COLO829 (cell line): ENCODE data around the gene EPHA2.
"Not testable (repeated sequence)": the region's sequence is repeated elsewhere in the genome, so short reads cannot be mapped to it uniquely, and the experiment has no call there.

Experiments
- DNase-seq: peaks from one replicate; pipeline ENCODE4 v3.0.0; 2012; ENCODE audit warnings: low spot score

Gene EPHA2

DNA sequence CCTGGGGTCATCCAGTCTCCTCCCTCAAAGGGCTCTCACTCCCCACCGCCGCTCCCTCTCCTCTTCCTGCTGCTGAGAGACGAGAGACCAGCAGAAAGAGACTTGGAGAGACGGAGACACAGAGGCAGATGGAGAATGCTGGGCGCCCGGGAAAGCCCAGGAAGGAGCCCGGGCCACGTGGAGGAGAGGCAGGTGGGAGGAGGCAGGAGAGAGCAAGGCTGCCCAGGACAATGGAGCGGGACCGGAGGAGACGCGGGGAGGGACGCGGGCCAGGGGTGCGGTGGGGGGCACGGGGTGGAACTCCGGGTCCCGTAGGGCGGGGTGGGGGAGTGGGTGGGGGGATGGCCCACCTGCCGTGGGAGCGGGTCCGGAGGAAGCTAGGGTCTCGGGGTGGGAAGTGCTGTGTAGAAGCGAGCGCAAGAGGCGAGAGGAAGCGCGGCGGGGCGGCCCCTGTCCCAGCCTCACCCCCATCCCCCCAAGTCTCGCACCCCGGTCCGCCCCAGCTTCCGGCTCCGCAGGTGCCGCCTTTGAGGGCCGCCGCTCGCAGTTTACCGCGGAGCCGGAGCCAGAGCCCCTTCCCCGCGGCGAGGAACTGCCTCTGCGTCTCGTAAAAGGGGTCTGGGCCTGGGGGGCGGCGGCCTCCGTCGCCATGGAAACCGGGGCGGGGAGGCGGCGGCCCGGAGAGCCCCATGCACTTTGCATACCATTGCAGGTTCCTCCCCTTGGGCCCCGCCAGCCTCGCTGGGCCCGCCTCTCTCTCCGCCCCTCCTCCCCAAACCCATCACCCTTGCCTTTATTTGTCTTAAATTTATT is 11.7 kb upstream of the EPHA2 start:
- no peak for DNase-seq

DNA sequence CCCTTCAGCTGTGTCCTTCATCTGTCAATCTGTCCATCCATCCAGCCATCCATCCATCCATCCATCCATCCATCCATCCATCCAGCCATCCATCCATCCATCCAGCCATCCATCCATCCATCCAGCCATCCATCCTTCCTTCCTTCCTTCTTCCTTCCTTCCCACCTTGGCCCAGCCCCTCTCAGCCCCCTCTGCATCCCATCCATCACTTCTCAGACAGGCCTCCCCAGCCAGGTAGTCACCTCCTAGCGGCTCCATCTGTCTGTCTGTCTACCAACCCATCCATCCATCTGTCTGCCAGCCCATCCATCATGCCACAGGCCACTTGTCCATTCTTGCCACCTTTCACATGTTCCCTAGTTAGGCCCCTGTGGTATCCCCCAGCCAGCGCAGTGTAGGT is 10.2 kb upstream of the EPHA2 start:
- DNase-seq, result no peak

DNA sequence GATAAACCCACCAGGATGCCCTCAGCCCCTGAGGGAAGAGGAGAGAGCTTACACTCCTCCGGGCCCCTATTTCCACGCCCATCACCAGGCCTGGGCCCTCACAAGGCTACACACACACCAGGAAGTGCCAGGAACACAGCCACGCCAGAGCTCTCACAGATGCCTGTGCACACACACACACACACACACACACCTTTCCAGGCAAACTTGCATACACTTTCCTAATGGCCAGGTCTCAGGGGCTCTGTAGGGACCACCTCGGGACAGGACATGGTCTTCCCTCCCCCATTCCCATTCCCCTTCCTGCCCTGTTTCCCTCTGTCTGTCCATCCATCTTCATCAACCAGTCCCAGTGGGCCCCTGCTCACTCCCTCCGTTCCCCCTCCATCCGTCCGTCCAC is 9.7 kb upstream of the EPHA2 start:
- DNase-seq, result no peak

DNA sequence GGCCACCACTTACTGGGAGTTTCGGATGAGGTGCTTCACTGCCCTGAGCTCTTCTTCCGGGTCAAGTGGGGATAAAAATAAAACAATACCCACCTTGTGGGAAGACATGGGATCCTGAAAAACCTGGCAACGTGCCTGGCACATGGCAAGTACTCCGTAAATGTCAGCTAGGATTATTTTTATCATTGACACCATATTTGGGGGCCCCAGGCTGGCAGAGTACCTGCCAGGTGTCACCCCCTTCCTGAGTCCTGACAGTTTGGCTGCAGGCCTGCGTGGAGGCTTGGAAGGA is 9.2 kb upstream of the EPHA2 start:
- no peak for DNase-seq

DNA sequence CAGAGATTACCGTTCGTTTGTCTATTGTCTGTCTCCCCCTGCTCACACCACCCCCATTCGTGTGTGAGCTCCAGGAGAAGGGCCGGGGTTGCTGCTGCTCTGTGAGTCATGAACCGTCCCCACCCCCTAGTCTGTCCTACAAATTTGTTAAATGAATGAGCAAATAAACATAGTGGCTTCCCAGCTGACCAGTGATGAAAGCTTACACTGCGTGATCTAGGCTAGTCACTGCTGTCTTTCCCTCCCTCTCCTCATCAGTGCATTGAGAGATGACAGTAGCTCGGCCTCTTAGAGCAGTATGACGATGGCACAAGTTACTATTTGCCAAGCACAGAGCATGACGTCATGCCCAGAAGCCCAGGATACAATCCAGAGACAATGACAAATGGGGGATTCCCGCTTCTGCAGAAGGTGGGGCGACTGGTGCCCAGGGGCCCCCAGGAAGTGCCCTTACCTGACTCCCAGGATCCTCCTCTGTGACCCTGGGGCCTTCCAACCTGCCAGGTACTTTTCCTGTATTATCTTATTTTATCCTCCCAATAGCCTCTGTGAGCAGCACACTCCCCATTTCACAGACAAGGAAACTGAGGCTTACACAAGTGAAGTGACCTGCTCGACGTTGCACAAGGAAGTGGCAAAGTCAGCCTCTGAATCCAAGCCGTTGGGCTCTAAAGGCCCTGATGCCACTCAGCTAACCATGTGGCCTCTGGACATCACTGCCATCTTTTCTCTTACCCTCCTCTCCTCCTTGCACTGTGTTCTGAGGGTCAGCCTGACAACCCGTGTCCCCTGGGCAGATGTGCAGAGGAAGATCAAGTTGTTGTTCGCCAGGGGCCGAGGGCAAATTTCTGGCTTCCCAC is 8.6 kb upstream of the EPHA2 start:
- DNase-seq, result peak; percentile 77

DNA sequence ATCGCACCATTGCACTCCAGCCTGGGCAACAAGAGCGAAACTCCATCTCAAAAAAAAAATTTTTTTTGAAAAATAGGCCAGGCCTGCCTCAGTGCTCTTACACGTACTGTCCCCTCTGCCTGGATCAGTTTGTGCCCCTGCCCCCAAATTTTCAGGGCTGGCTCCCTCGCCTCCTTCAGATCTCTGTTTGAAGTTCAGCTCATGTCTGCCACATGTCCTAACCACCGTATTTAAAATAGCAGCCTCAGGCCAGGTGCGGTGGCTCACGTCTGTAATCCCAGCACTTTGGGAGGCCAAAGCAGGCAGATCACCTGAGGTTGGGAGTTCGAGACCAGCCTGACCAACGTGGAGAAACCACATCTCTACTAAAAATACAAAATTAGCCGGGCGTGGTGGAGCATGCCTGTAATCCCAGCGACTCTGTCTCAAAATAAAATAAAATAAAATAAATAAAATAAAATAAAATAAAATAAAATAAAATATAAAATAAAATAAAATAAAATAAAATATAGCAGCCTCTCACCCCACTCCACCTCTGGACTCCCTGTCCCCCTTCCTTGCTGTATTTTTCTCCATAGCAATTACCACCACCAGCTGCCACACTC is 7.8 kb upstream of the EPHA2 start:
- not testable (repeated sequence) for DNase-seq

DNA sequence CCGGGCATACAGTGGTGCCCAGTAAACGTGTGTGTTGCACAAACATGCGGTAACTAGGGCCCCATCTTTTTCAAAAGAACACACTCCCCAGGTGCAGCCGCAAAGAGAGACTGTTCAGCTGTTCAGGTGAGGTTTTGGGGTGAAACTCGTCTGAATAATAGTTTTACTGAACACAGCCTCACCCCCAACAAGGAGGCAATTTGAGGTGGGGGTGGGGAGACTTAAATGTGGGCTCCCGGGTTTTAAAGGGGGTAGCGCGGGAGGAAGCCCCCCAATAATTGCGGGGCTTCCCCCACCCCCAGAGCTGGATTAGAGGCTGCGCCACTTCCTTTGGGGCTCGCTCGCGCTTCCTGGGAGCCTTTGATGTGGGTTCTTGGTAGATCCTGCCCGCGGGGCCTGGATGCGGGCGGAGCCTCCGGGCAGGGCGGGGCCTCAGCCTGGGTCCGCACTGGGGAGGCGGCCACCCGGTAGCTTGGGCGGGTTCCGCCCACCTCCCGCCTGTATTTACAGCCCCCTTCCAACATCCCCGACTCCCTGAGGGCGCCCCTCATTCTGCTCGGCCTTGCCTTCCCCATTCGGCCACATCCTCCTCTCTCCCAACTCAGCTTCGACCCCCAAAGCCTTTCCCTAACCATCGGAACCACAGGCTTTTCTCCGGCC is 6.4 kb upstream of the EPHA2 start:
- DNase-seq, result no peak

DNA sequence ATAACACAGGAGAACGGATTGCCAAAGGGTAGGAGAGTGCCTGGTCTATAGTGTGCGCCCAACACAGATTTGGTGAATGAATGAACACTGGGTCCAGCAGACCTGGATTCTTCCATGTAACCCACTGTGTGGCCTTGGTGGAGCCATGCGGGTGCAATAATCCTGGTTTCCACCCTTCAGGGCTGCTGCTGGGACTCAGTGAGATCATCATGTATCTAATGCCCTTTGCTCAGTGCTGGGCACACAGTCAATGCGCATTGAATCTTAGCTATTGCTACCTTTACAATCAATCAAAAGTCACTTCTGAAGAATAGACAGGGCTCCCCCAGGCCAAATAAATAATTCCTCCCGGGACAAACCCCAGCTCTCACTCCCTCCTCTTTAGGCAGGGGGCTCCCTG is 5.8 kb upstream of the EPHA2 start:
- DNase-seq, result no peak

DNA sequence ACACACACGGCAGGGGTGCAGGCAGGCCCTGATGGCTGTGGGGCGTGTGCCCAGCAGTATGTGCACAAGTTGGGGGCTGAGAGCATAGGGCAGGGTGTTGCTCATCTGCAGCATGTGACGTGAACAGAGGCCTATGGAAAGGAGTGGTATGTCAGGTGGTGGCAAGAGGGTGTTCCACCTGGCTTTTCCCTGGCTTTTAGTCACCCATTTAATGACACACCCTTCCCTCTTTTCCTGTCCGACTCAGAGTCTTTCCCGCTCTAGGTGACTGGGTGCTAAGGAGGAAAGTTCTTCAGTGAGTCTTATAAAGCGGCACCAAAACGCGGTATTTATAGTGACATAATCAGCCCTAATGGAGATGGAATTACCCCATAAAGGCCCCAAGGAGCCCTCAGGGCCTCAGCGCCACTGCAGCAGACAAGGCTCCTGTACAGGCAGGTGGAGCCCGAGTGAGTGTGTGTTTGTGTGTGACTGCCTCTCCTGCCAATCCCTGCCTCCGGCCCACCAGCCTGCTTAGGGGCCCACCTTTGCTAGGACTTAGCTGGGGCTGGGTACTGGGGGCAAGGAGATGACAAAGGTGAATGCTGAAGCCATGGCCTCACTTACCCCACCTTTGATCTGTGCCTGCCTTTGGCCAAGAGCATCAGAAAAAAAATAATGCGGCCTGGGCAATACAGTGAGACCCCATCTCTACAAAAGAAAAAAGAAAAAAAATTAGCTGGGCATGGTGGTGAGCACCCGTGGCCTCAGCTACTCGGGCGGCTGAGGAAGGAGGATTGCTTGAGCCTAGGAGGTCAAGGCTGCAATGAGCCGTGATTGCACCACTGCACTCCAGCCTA is 3.3 kb upstream of the EPHA2 start:
- DNase-seq, result no peak

DNA sequence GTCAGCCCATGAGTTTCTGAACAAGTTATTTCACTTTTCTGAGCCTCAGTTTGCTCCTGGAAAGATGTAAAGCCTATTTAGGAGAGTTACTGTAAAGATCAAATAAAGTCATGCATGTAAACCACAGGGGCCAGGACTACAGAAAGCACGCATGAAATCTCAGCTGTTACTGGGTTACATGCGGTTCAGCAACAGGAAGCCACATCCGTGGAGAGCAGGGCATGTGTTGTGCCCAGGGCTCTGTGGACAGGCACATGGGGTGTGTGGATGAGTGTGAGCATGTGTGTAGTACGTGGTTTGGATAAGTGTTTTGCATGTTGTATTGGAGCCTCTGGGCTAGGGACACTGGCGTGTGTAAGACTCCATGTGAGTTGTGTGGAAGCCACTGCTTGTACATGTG is 2.2 kb upstream of the EPHA2 start:
- DNase-seq, result no peak

DNA sequence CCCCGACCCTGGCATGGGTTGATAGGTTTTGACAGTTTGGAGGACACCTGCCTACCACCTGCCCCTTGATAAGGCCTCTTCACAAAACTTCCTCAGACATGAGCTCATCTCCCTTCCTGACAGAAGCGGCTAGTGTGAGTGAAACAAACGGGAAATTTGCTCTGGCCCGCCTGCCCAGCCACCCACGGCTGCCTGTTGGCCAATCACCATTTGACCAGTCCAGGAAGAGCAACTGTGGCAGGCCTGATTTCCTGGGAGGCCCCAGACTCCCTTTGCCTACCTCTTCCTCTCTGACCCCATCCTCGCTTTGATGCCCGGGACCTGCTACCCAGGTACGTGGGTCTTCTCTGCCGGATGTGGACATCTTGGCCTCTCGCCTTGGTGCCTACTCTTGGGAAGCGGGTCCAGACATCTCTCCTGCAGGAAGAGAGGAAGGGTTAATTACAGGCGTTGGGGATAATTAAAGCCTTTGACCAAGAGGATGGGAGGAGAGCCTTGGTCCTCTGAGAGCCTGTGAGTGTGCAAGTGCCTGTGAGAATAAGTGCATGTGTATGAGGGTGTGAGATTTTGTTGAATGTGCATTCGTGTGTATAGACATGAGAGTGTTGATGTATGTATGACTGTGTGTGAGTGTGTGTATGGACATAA is 1.1 kb upstream of the EPHA2 start:
- no peak for DNase-seq

DNA sequence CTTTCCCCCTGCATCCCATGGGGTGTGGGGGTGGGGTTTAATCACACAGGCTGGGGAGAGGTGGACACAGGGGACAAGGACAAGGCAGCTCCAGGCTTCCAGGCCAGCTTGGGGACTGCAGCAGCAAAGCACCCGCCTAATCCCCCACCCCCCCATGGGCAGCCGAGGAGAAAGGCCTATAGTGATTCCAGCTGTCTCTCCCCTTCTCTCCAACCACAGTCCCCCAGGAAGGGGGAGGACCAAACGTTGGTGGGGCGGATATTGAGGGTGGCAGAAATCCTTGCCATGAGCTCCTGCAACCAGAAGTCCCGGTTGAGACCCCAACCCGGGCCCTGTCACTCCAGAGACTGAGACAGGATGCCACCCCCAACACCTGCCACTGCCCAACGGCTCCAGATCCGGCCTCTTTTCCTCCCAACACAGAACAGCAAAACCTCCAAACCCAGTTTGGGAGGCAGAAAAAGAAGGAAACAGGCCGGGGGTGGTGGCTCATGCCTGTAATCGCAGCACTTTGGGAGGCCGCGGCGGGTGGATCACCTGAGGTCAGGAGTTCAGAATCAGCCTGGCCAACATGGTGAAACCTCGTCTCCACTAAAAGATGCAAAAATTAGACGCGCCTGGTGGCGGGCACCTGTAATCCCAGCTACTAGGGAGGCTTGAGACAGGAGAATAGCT is 1.7 kb downstream of the EPHA2 start:
- DNase-seq, result no peak

DNA sequence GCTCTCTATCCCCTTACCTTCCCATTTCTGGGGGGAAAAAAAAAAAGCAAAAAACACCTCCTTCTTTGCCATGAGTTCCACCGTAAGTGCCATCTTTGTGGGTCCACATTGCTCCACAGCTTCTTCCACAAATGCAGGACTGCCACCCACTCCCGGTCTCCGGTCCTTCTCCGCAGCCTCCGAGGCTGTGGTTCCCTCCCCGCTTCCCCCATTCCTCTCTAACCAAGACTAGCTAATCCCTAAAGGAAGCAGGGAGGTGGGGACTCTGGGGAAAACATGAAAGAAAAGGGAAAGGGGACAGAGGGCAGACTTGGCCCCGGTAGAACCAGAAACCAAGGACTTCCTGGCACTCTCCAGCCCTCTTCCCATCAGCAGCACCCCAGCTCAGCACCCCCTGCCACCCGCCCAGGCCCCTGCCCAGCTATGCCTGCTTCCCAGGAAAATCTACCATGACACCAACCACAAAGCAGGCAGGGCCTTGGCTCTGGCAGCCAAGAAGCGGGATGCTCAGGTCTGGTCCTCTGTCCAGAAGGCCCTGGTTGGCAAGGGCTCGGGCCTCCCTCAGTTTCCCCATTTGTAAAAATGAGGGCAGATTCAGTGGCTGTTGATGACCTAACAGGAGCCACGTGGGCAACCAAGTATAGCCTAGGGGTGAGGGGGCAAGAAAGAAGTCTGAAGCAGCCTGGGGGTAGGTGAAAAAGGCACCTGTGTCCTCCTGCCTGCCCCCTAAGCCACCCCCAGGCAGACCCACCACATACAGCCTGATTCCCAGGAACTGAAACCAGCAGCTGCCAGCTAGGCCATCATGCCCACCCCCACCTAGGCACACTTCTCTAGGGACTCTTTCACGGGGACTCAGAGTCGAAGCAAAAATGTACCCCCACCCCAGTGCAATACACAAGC is 2.5 kb downstream of the EPHA2 start:
- DNase-seq, result no peak

DNA sequence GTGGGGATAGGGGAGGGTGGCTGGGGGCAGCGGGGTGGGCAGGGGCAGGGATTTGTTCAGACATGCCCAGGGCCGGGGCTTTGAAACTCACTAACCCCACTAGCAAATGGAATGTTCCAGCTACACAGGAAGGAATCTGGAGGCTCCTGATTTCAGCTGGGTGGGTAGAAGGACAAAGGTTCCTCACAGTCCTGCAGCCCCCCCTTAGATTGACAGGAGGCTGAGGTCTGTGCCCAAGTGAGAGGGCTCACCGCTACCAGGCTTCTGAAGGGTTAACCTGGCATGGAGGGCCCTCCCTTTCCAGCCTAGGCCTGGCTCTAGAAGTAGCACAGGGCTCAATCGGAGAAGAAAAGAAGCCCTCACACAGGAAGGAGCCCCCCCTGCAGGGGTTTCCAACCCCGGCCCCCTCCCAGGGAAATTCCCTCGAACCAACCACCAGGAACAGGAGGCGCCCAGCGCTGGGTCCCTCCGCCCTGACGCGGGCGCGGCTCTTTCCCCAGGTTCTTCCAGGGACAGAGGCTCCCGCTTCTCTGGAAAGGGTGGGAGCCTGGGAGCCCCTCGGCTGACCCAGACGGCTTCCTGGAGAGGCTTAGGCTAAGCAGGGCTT is 3.3 kb downstream of the EPHA2 start:
- DNase-seq, result no peak

DNA sequence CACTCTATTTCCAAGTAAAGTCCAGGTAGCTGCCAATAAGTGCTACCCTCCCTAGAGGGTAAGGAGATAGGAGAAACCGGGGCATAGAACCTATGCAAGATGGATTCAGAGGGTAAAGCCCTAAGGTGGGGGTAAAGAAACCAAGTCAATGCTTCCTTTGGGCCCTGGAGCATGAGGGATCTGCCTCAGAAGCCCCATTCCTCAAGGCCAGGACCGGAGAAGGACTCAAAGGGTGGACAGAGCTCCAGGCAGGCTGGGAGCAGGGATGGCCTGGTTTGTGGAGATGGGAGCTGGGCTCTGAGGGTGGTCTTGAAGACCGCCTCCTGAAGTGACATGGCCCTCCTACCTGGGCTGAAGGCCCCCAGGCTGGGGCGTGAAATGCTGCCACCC is 3.9 kb downstream of the EPHA2 start:
- no peak for DNase-seq

DNA sequence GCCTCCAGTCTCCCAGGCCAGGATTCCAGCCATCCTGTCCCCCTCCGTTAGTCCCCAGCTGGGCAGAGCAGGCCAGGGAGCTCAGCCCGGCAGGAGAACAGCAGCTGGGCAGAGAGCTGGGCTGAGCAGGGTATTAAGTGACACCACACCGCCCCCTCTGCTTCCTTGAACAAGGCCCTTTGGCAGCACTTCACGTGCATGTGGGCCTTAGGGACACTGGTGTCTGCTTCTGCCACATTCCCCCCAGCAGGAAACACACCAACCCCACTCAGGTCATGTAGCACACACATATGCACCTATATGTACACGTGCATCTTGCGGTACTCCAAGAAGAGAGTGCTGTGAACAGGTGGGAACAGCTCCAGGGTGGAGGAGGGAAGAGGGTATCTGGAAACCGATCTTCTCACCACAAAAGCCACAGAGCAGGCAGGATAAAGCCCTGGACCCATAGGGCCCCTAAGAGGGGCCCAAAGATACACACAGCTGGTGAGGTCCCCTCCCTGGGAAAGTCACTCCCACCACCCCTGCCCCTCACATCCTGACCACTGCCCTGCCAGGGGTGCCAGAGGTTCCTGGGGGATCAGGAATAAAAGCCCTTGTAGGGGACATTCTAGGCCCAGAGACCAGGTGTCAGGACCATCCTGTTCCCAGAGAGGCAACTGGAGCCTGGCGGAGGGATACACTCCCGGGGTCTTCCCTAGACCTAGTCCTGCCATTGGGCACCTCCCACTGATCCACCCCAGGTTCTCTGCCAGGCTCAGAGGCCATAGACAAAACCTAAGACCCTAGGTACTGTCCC is 4.5 kb downstream of the EPHA2 start:
- DNase-seq, result no peak

DNA sequence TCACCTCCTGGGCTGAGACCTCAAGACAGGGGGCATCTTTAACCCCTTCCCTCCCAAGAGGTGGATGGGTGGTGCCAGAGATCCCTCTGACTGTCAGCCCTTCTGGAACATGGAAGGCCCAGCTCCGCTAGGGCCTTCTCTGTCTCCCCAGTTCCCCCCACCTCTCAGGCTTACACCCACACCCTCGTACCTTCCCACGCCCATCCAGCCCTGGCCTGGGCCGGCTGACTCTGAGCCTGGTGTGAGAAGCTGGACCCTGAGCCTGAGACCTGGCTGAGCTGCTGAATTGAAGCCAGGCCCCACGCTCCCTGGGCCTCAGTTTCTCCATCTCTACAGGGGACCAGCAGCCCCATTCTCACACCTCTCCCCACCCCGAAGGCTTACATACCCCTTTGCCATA is 5.4 kb downstream of the EPHA2 start:
- no peak for DNase-seq

DNA sequence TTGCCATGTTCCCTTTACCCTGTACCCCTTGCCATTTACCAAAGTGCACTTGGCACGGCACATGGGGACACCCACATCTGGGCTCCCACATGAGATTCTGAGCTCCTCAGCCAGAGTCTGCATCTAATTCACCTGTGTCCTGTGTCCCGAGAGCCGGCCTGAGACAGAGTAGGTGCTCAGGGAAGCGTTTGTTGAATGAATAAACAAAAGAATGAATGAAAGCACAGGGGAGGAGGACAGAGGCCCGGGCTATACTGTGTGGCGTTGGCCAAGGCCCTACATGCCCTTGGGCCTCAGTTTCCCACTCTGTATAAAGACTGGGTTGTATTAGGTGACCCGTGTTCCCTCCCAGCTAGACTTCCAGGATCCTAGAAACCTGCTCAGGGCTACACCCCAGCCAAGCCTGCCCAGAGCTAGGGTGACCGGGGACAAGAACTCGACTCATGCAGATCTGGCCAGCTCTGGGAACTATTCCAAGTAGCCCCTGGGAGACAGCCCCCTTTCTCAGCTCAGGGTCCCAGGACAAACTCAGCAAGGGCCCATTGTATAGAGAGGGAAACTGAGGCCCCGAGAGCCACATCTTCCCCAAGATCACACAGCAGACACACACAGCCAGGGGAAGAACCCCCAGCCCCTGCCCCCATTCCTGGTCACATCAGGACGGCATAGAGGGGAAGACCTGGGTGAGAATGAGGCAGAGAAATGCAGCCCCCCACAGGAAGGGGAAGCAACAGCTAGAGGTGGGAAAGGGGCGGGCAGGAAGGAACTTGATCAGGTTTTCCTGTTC is 6.0 kb downstream of the EPHA2 start:
- DNase-seq, result no peak
